Measurements from ENCODE around the gene FILIP1.

GRCh38 chr6:75351570-75351969, 142.0 kb downstream of the FILIP1 start:
- TF ChIP-seq CTCF (IDR thresholded peaks at IDR 0.05) (no peak), POLR2A (IDR thresholded peaks at IDR 0.05) (no peak)

Measured in suprapubic skin (tissue), 3 donors.